GM12872 (cell line): ENCODE measurements around the gene FER.

ENCODE experiments used
- TF ChIP-seq, protein P1 (sequence below): IDR thresholded peaks from 3 replicates; pipeline ENCODE4 v1.5.1; 2011; ENCODE audit warnings: low read depth, mild to moderate bottlenecking, low read length, moderate library complexity; ENCODE audit not compliant: insufficient read depth

The FER gene

GRCh38 chr5:109143031-109143430 lies 395.3 kb downstream of the FER start:
- TF ChIP-seq, protein P1, sequence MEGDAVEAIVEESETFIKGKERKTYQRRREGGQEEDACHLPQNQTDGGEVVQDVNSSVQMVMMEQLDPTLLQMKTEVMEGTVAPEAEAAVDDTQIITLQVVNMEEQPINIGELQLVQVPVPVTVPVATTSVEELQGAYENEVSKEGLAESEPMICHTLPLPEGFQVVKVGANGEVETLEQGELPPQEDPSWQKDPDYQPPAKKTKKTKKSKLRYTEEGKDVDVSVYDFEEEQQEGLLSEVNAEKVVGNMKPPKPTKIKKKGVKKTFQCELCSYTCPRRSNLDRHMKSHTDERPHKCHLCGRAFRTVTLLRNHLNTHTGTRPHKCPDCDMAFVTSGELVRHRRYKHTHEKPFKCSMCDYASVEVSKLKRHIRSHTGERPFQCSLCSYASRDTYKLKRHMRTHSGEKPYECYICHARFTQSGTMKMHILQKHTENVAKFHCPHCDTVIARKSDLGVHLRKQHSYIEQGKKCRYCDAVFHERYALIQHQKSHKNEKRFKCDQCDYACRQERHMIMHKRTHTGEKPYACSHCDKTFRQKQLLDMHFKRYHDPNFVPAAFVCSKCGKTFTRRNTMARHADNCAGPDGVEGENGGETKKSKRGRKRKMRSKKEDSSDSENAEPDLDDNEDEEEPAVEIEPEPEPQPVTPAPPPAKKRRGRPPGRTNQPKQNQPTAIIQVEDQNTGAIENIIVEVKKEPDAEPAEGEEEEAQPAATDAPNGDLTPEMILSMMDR: no peak

DNA sequence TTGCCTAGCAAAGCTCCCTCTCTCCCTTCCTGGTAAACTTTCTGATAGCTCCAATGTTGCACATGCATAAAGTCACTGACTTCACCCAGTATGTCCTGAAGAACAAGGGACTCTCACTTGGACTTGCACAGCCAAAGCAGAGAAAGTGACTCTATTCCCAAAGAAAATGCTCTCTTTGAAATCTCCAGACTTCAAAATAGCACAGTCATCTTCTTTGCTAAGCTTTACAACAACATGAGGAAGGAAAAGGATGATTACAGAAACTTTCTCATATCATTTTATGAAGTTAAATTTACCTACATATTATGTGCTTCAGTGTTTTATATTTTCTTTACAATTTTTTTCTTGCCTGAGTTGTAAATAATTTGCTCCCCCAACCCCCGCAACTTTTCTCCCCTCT lies 397.4 kb downstream of the FER start:
- TF ChIP-seq, protein P1: no peak

DNA sequence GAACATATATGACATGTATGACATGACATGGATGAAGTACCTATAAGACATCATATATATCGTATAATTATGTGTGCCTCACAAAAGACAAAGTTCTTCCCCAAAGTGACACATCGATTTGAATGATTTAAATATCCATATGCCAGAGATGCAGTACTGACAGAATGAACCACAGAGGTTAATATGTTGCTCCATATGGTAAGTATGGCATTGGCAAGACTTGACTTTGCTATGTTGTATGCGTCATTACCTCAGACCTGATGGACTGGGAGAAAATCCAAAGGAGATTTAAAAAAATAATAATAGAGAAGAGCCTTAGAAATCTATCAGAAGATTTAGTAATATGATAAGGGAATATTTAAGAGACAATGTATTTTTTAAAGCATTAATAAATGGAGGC lies 398.9 kb downstream of the FER start:
- TF ChIP-seq, protein P1: no peak

DNA sequence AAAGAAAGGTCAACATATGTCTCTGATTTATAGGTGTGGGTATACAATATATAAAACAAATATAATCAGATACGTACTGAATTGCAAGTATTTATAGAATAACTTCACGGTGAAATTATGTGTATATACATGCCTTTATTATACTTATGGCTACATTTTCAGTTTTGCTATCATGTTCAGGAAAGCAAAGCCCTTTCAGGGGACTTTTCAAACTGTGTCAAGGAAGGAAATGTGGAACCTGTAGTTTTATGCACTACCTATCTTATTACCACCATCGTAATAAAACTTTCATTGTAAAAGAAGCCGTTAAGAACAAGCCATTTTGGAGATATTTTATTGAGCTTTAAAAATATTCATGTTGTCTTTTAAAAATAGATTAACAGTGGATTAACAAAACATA lies 404.9 kb downstream of the FER start:
- TF ChIP-seq, protein P1: no peak

GRCh38 chr5:109155625-109156024 lies 407.9 kb downstream of the FER start:
- TF ChIP-seq, protein P1: no peak

GRCh38 chr5:109156885-109157284 lies 409.2 kb downstream of the FER start:
- TF ChIP-seq, protein P1: no peak

- TF ChIP-seq, protein P1: no peak
Measured at GRCh38 chr5:109160468-109160867, 412.8 kb downstream of the FER start.
